ENCODE data around the gene CFAP61. TPM values are rescaled to one million over a fixed set of nuclear protein-coding genes. Genes with fewer than 3 reads are reported as not detected.

CFAP61 gene
- polyA plus RNA-seq, 1 of the 3 experiments (the other 2 are of a cell fraction) = 0.26 TPM

GRCh38 chr20:20184706-20185105 lies 132.4 kb downstream of the CFAP61 start:
- Histone ChIP-seq H4K20me1 (ENCODE audit: insufficient read depth) (no peaks in the 10 kb centered on the region), H3F3A (replicated peaks; ENCODE audit: insufficient read depth) (no peaks in the 10 kb centered on the region), H3K36me3 (replicated peaks in 1 of 2; ENCODE audit: control insufficient read depth in 1 of 2, insufficient read depth in 2 of 2, low read length in 1 of 2) (no peaks in the 10 kb centered on the region), H3K4me2 (no peak overlapping the region), H3K9ac (no peak overlapping the region), H3K27ac (ENCODE audit: low read depth in 2 of 2, low read length in 1 of 2) (no peak overlapping the region), H3K9me2 (no peaks in the 10 kb centered on the region), H3K9me3 (no peaks in the 10 kb centered on the region), H3K4me1 (ENCODE audit: control insufficient read depth in 1 of 2, insufficient read depth in 2 of 2, low read depth in 1 of 2, low read length in 1 of 2) (no peaks in the 10 kb centered on the region), H3K79me2 (ENCODE audit: insufficient read depth) (no peaks in the 10 kb centered on the region), H3K4me3 (ENCODE audit: low read depth in 2 of 2, low read length in 1 of 2) (no peak overlapping the region), H2AFZ (ENCODE audit: low read depth) (no peak overlapping the region), H3K27me3 (ENCODE audit: insufficient read depth) (no peaks in the 10 kb centered on the region)
- no peak for DNase-seq
- 12% methylated on average over 2 of the region's 2 CpGs for WGBS (ENCODE audit: low lambda C conversion rate)
- CTCF ChIA-PET = no interaction called here
- no peak for TF ChIP-seq PBX3 (IDR thresholded peaks at IDR 0.05)
- POLR2A ChIA-PET = no interaction called here

- Histone ChIP-seq H2AFZ (ENCODE audit: low read depth) (no peak overlapping the region), H3K27me3 (ENCODE audit: insufficient read depth) (no peaks in the 10 kb centered on the region), H3F3A (replicated peaks; ENCODE audit: insufficient read depth) (no peaks in the 10 kb centered on the region), H3K27ac (ENCODE audit: low read depth in 2 of 2, low read length in 1 of 2) (no peak overlapping the region), H3K4me2 (no peak overlapping the region), H3K4me1 (ENCODE audit: control insufficient read depth in 1 of 2, insufficient read depth in 2 of 2, low read depth in 1 of 2, low read length in 1 of 2) (no peaks in the 10 kb centered on the region), H3K4me3 (ENCODE audit: low read depth in 2 of 2, low read length in 1 of 2) (no peak overlapping the region), H3K79me2 (ENCODE audit: insufficient read depth) (no peaks in the 10 kb centered on the region), H4K20me1 (ENCODE audit: insufficient read depth) (no peaks in the 10 kb centered on the region), H3K9me2 (no peaks in the 10 kb centered on the region), H3K9ac (no peak overlapping the region), H3K36me3 (replicated peaks in 1 of 2; ENCODE audit: control insufficient read depth in 1 of 2, insufficient read depth in 2 of 2, low read length in 1 of 2) (no peaks in the 10 kb centered on the region), H3K9me3 (no peaks in the 10 kb centered on the region)
- TF ChIP-seq RCOR1 (IDR thresholded peaks at IDR 0.05; ENCODE audit: low read length) = no peak
- no peak for TF ChIP-seq PBX3 (IDR thresholded peaks at IDR 0.05)
- TF ChIP-seq MXI1 (IDR thresholded peaks at IDR 0.05; ENCODE audit: low read depth, low read length) = no peak
- TF ChIP-seq NFIC (IDR thresholded peaks at IDR 0.05; ENCODE audit: borderline replicate concordance) = no peak
- no peak for TF ChIP-seq ELF1 (IDR thresholded peaks at IDR 0.05)
- TF ChIP-seq SMC3 (IDR thresholded peaks at IDR 0.05; ENCODE audit: low read depth, low read length) = no peak
- no peak for TF ChIP-seq TEAD4 (IDR thresholded peaks at IDR 0.05; ENCODE audit: borderline replicate concordance, insufficient read depth)
- TF ChIP-seq GABPA (IDR thresholded peaks at IDR 0.05; ENCODE audit: low read depth) = no peak
- TF ChIP-seq IRF3 (IDR thresholded peaks at IDR 0.05; ENCODE audit: low read depth, low read length) = no peak
- TF ChIP-seq, protein P1, sequence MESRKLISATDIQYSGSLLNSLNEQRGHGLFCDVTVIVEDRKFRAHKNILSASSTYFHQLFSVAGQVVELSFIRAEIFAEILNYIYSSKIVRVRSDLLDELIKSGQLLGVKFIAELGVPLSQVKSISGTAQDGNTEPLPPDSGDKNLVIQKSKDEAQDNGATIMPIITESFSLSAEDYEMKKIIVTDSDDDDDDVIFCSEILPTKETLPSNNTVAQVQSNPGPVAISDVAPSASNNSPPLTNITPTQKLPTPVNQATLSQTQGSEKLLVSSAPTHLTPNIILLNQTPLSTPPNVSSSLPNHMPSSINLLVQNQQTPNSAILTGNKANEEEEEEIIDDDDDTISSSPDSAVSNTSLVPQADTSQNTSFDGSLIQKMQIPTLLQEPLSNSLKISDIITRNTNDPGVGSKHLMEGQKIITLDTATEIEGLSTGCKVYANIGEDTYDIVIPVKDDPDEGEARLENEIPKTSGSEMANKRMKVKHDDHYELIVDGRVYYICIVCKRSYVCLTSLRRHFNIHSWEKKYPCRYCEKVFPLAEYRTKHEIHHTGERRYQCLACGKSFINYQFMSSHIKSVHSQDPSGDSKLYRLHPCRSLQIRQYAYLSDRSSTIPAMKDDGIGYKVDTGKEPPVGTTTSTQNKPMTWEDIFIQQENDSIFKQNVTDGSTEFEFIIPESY (IDR thresholded peaks at IDR 0.05; ENCODE audit: borderline replicate concordance, low read depth) = no peak
- TF ChIP-seq RXRA (IDR thresholded peaks at IDR 0.05; ENCODE audit: borderline replicate concordance, low read depth) = no peak
- CTCF ChIA-PET = no interaction called here
- WGBS (ENCODE audit: low lambda C conversion rate) = 7% methylated on average over 1 of the region's 1 CpG
- DNase-seq = no peak
- POLR2A ChIA-PET = no interaction called here
Observed at GRCh38 chr20:20188647-20189046, 136.3 kb downstream of the CFAP61 start.
